ENCODE results near the gene LTBP1. TPM values are rescaled to one million over a fixed set of nuclear protein-coding genes. Genes with fewer than 3 reads are reported as not detected.

Gene LTBP1
- total and polyA plus RNA-seq, 2 experiments from 2014 or later = 15.7 to 49.8 TPM

DNA sequence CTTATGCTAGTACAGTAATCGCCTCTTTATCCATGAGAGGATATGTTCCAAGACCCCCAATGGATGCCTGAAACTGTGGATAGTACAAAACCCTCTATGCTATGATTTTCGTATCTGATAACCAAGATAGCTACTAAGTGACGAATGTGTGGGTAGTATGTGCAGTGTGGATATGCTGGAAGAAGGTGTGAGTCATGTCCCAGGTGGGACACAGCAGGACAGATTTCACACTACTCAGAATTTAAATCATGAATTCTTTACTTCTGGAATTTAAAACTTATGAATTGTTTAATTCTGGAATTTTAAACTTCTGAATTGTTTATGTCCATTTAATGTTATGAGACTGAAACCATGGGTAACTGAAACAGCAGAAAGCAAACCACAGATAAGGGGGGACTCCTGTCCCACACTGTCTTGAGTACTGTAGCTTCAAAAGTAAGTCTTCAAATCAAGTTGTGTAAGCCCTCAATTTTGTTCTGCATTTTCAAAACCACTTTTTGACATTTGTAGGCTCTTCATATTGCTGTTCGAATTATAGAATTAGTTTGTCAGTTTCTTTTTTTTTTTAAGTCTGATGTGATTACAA, 116.0 kb downstream of the LTBP1 start:
- Histone ChIP-seq H3K27ac (ENCODE audit: low read depth) (no peak overlapping the region), H3K36me3 (ENCODE audit: insufficient read depth) (no peaks in the 10 kb centered on the region), H3K4me3 (no peak overlapping the region), H3K79me2 (replicated peaks; ENCODE audit: insufficient read depth) (no peaks in the 10 kb centered on the region), H3K9me2 (ENCODE audit: insufficient read depth) (no peaks in the 10 kb centered on the region), H3K4me1 (ENCODE audit: insufficient read depth) (peaks cover 19% of the 10 kb centered on the region), H3F3A (replicated peaks; ENCODE audit: low read depth) (no peaks in the 10 kb centered on the region), H3K4me2 (no peak overlapping the region), H2AFZ (no peak overlapping the region), H3K27me3 (ENCODE audit: insufficient read depth) (no peaks in the 10 kb centered on the region), H4K20me1 (replicated peaks; ENCODE audit: insufficient read depth) (no peaks in the 10 kb centered on the region)
- DNase-seq (ENCODE audit: low spot score) (no peak), ATAC-seq (no peak)
- H3K27ac Mint-ChIP-seq = peak overlapping the region; percentile 54; the same call in 1 of the 2 replicates
- no peaks in the 10 kb centered on the region for H3K9me3 Mint-ChIP-seq
- H3K27me3 Mint-ChIP-seq (ENCODE audit: insufficient read depth, low read depth, poor library complexity) = no peaks in the 10 kb centered on the region
- no peak overlapping the region for H3K4me3 Mint-ChIP-seq
- no peaks in the 10 kb centered on the region for H3K36me3 Mint-ChIP-seq (ENCODE audit: low read depth)
- TF ChIP-seq ZNF114 (CRISPR knock-in tag; IDR thresholded peaks at IDR 0.05) (no peak), EZH2 (IDR thresholded peaks at IDR 0.05; ENCODE audit: low read depth, unreplicated experiment) (no peak), STAT1 (IDR thresholded peaks at IDR 0.05; ENCODE audit: unreplicated experiment) (no peak), EZH2phosphoT487 (IDR thresholded peaks at IDR 0.05; ENCODE audit: unreplicated experiment) (no peak), POLR2AphosphoS5 (IDR thresholded peaks at IDR 0.05; ENCODE audit: low read depth) (no peak), JUNB (IDR thresholded peaks at IDR 0.05; ENCODE audit: unreplicated experiment) (no peak)
- TF ChIP-seq, protein P1, sequence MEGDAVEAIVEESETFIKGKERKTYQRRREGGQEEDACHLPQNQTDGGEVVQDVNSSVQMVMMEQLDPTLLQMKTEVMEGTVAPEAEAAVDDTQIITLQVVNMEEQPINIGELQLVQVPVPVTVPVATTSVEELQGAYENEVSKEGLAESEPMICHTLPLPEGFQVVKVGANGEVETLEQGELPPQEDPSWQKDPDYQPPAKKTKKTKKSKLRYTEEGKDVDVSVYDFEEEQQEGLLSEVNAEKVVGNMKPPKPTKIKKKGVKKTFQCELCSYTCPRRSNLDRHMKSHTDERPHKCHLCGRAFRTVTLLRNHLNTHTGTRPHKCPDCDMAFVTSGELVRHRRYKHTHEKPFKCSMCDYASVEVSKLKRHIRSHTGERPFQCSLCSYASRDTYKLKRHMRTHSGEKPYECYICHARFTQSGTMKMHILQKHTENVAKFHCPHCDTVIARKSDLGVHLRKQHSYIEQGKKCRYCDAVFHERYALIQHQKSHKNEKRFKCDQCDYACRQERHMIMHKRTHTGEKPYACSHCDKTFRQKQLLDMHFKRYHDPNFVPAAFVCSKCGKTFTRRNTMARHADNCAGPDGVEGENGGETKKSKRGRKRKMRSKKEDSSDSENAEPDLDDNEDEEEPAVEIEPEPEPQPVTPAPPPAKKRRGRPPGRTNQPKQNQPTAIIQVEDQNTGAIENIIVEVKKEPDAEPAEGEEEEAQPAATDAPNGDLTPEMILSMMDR (conservative IDR thresholded peaks at IDR 0.05; ENCODE audit: low read depth in 2 of 2) = no peak
- TF ChIP-seq, protein P2, sequence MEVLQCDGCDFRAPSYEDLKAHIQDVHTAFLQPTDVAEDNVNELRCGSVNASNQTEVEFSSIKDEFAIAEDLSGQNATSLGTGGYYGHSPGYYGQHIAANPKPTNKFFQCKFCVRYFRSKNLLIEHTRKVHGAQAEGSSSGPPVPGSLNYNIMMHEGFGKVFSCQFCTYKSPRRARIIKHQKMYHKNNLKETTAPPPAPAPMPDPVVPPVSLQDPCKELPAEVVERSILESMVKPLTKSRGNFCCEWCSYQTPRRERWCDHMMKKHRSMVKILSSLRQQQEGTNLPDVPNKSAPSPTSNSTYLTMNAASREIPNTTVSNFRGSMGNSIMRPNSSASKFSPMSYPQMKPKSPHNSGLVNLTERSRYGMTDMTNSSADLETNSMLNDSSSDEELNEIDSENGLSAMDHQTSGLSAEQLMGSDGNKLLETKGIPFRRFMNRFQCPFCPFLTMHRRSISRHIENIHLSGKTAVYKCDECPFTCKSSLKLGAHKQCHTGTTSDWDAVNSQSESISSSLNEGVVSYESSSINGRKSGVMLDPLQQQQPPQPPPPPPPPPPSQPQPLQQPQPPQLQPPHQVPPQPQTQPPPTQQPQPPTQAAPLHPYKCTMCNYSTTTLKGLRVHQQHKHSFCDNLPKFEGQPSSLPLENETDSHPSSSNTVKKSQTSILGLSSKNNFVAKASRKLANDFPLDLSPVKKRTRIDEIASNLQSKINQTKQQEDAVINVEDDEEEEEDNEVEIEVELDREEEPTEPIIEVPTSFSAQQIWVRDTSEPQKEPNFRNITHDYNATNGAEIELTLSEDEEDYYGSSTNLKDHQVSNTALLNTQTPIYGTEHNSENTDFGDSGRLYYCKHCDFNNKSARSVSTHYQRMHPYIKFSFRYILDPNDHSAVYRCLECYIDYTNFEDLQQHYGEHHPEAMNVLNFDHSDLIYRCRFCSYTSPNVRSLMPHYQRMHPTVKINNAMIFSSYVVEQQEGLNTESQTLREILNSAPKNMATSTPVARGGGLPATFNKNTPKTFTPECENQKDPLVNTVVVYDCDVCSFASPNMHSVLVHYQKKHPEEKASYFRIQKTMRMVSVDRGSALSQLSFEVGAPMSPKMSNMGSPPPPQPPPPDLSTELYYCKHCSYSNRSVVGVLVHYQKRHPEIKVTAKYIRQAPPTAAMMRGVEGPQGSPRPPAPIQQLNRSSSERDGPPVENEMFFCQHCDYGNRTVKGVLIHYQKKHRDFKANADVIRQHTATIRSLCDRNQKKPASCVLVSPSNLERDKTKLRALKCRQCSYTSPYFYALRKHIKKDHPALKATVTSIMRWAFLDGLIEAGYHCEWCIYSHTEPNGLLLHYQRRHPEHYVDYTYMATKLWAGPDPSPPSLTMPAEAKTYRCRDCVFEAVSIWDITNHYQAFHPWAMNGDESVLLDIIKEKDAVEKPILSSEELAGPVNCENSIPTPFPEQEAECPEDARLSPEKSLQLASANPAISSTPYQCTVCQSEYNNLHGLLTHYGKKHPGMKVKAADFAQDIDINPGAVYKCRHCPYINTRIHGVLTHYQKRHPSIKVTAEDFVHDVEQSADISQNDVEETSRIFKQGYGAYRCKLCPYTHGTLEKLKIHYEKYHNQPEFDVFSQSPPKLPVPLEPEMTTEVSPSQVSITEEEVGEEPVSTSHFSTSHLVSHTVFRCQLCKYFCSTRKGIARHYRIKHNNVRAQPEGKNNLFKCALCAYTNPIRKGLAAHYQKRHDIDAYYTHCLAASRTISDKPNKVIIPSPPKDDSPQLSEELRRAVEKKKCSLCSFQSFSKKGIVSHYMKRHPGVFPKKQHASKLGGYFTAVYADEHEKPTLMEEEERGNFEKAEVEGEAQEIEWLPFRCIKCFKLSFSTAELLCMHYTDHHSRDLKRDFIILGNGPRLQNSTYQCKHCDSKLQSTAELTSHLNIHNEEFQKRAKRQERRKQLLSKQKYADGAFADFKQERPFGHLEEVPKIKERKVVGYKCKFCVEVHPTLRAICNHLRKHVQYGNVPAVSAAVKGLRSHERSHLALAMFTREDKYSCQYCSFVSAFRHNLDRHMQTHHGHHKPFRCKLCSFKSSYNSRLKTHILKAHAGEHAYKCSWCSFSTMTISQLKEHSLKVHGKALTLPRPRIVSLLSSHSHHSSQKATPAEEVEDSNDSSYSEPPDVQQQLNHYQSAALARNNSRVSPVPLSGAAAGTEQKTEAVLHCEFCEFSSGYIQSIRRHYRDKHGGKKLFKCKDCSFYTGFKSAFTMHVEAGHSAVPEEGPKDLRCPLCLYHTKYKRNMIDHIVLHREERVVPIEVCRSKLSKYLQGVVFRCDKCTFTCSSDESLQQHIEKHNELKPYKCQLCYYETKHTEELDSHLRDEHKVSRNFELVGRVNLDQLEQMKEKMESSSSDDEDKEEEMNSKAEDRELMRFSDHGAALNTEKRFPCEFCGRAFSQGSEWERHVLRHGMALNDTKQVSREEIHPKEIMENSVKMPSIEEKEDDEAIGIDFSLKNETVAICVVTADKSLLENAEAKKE (CRISPR knock-in tag; IDR thresholded peaks at IDR 0.05) = no peak
- peaks cover 7% of the 10 kb centered on the region; the same call in 2 of the 3 replicates for H3K4me1 Mint-ChIP-seq

Measured in GM23338 (cell line).